PC-9 (cell line): Measurements from ENCODE around the gene PLB1.

ENCODE experiments used
- CTCF ChIP-seq: fragments of 200-600 bp; sonication (generic); conservative IDR thresholded peaks from 2 replicates; pipeline ENCODE4 v1.6.1; 2017; ENCODE audit warnings: mixed run types, antibody characterized with exemption, mild to moderate bottlenecking, moderate library complexity
- EZH2 ChIP-seq: fragments of 200-600 bp; sonication (generic); IDR thresholded peaks from 2 replicates; pipeline ENCODE4 v1.8.0; 2017; ENCODE audit warnings: antibody characterized with exemption, low read depth

DNA sequence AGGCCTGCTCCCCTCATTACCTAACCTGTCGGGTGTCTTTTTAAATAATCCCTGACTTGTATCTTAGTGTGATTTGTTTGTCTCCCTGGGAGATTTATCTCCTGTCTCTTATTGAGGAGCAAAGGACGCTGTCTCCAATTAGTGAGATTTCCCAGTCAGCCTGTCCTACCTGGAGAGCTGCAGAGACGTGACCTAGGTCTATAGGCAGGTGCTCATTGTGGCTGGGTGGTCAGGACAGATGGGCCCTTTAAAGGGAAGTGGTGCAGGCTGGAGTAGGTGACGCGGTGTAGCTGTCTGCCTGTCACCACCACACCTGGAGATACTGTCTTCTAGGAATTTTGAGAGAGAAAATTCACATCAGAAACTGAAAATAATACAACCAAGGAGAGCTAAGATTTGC, 28.0 kb downstream of the PLB1 start:
- TF ChIP-seq EZH2 = no peak
- TF ChIP-seq CTCF = no peak
